Common myeloid progenitor, CD34-positive (primary cell): ENCODE data around the gene SPAG16.

Experiments used
- CTCF ChIA-PET: fragments of 350-600 bp; sonication (Branson Sonifier 250); formaldehyde crosslinking; loops from one replicate; lab custom pipeline; 2021; ENCODE audit warnings: antibody characterized with exemption; lab: Charles Lee
- POLR2A ChIA-PET: fragments of 350-600 bp; sonication (Branson Sonifier 250); formaldehyde crosslinking; loops from one replicate; lab custom pipeline; 2021; ENCODE audit warnings: antibody characterized with exemption; lab: Charles Lee
- DNase-seq, 3 donors: peaks; one replicate each; pipeline versions ENCODE4 v3.0.0 to v3.0.0-alpha.2; 2013
- H3K27ac ChIP-seq, 2 experiments: 1 replicate in 1 of 2; 2 replicates in 1 of 2; pipeline ENCODE4 v1.7.0; 2013; ENCODE audit warnings: inconsistent platforms in 2 of 2, low read length in 2 of 2, mild to moderate bottlenecking in 2 of 2, low read depth in 1 of 2, moderate library complexity in 1 of 2; ENCODE audit not compliant: severe bottlenecking in 2 of 2, insufficient read depth in 1 of 2, poor library complexity in 1 of 2
- H3K27me3 ChIP-seq, 5 experiments: replicated peaks in 2 of 5; 1 replicate in 3 of 5; 2 replicates in 2 of 5; pipeline versions ENCODE4 v1.6.1 to v1.7.0; 2013; ENCODE audit warnings: low read length in 4 of 5, mild to moderate bottlenecking in 2 of 5, moderate library complexity in 2 of 5, inconsistent platforms in 1 of 5; ENCODE audit not compliant: insufficient read depth in 5 of 5, control insufficient read depth in 4 of 5
- H3K36me3 ChIP-seq, 4 experiments: 1 replicate in 2 of 4; 2 replicates in 2 of 4; pipeline versions ENCODE4 v1.6.1 to v1.7.0; 2013; ENCODE audit warnings: low read length in 3 of 4, control low read depth in 1 of 4, mild to moderate bottlenecking in 1 of 4; ENCODE audit not compliant: control insufficient read depth in 4 of 4, insufficient read depth in 4 of 4
- H3K4me1 ChIP-seq, 4 experiments: 1 replicate in 3 of 4; 2 replicates in 1 of 4; pipeline versions ENCODE4 v1.6.1 to v1.7.1; 2013; ENCODE audit warnings: low read length in 3 of 4, mild to moderate bottlenecking in 3 of 4, control low read depth in 1 of 4, inconsistent platforms in 1 of 4, moderate library complexity in 1 of 4; ENCODE audit not compliant: control insufficient read depth in 4 of 4, insufficient read depth in 4 of 4; ENCODE audit errors: control extremely low read depth in 1 of 4
- H3K4me3 ChIP-seq, 7 experiments: 1 replicate in 4 of 7; 2 replicates in 3 of 7; pipeline versions ENCODE4 v1.5.1 to v1.7.0; 2013; ENCODE audit warnings: mild to moderate bottlenecking in 7 of 7, low read length in 6 of 7, moderate library complexity in 6 of 7, inconsistent platforms in 2 of 7, low read depth in 2 of 7, control low read depth in 1 of 7; ENCODE audit not compliant: insufficient read depth in 4 of 7, control insufficient read depth in 1 of 7; ENCODE audit errors: extremely low read depth in 1 of 7
- H3K9me3 ChIP-seq, 5 experiments: 1 replicate in 4 of 5; 2 replicates in 1 of 5; pipeline versions ENCODE4 v1.6.1 to v1.7.1; 2013; ENCODE audit warnings: low read length in 4 of 5, mild to moderate bottlenecking in 2 of 5, inconsistent platforms in 1 of 5, low read depth in 1 of 5, moderate library complexity in 1 of 5; ENCODE audit not compliant: control insufficient read depth in 4 of 5, insufficient read depth in 2 of 5; ENCODE audit errors: control extremely low read depth in 1 of 5
- WGBS: methylation state at CpG from one replicate; pipeline ENCODE4 v1.1.5; 2013; ENCODE audit not compliant: insufficient coverage; 5-methylcytosine and 5-hydroxymethylcytosine counted together

Gene SPAG16

DNA sequence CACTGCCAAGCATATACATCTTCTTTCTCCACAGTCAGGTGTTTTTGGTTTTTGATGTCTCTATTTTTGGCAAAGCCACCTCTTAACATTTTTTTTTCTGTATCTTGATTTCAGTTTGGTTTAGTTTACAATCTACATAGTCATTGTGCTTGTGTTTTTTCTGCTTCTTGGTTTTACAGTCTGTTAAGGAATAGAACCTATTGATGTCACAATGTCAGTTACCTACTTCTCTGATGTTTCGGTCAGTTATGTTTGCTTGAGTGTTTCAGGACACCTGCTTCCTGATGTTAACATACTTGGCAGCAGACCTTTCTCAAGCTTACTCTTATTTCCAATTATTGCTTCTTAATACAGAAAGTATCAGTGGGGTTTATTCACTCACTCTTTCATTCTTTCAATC, 253.3 kb downstream of the SPAG16 start:
- no peak overlapping the region for H3K27ac ChIP-seq
- ChIA-PET CTCF (no interaction called here), POLR2A (no interaction called here)
- H3K4me3 ChIP-seq, result no peak overlapping the region
- H3K27me3 ChIP-seq, result no peaks in the 10 kb centered on the region
- WGBS, result no CpG with 5 or more reads among the region's 1 CpG
- DNase-seq, result peak in 2 of 3 donors; percentile 11 to 30
- H3K9me3 ChIP-seq, result no peaks in the 10 kb centered on the region
- peaks cover 0 to 3% (median 0%) of the 10 kb centered on the region in 4 experiments for H3K4me1 ChIP-seq
- H3K36me3 ChIP-seq, result no peaks in the 10 kb centered on the region

DNA sequence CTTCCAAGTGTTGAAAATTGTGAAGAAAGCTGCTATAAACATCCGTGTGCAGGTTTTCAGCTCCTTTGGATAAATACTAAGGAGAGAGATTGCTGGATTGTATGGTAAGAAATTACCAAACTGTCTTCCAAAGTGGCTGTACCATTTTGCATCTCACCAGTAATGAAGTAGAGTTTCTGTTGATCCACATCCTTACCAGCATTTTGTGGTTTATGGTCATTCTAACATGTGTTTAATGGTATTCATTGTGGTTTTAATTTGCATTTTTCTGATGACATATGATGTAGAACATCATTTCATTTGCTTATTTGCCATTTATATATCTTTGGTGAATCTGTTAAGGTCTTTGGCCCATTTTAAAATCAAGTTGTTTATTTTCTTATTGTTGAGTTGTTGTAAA, 260.7 kb downstream of the SPAG16 start:
- POLR2A ChIA-PET, result no interaction called here
- 100% methylated on average over 1 of the region's 1 CpG for WGBS
- CTCF ChIA-PET, result no interaction called here
- Histone ChIP-seq H3K27me3 (no peaks in the 10 kb centered on the region), H3K36me3 (no peaks in the 10 kb centered on the region), H3K4me3 (peak overlapping the region in 1 of 7 experiments; percentile 9), H3K27ac (no peak overlapping the region), H3K9me3 (peaks cover 0 to 1% (median 0%) of the 10 kb centered on the region in 5 experiments), H3K4me1 (peaks cover 3 to 22% (median 10%) of the 10 kb centered on the region in 4 experiments)
- peak in 2 of 3 donors; percentile 4 to 18 for DNase-seq

DNA sequence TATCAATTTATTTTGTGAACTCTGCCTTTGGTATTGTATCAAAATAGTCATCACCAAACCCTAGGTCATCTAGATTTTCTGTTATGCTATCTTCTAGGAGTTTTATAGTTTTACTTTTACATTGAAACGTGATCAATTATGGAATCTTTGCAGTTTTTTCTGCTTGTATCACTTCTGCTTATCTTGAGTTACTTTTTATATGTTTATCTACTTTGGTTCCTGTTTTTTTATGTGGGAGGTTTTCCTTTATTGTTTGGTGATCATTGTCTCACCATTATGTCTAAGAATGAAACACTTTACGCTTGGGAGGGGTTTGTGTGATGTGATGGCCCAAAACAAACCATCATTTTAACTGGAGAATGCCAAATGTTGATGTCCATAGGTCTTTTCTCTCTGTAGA, 261.2 kb downstream of the SPAG16 start:
- H3K27ac ChIP-seq, result peak overlapping the region in 1 of 2 experiments; percentile 20
- peaks cover 3 to 22% (median 10%) of the 10 kb centered on the region in 4 experiments for H3K4me1 ChIP-seq
- H3K27me3 ChIP-seq, result no peaks in the 10 kb centered on the region
- ChIA-PET CTCF (no interaction called here), POLR2A (no interaction called here)
- H3K36me3 ChIP-seq, result no peaks in the 10 kb centered on the region
- H3K9me3 ChIP-seq, result peaks cover 0 to 1% (median 0%) of the 10 kb centered on the region in 5 experiments
- WGBS, result no CpG with 5 or more reads among the region's 2 CpGs
- peak in 2 of 3 donors; percentile 52 to 60 for DNase-seq
- no peak overlapping the region for H3K4me3 ChIP-seq

DNA sequence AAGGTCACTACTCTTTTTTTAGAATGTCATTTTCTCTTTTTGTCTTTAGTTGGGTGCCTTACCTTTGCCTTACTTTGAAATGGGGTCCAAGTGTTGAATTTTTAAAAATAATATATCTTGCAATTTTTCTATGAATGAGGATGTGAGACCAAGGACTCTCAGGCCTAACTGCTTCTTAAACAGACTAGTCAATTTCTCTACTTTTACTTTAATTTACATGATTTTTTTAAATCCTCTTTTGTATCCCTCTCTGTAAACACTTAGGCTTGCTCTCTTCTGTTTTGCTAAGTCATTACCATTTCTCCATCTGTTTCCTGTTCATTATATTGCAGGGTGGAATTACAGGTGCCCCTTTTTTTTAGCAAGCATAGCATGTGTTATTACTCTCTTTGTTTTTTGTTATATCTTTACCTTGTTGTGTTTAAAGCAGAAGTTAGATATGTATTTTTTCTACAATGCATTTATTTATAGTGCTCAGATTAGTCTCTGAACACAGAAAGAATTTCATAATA, 261.8 kb downstream of the SPAG16 start:
- ChIA-PET POLR2A (no interaction called here), CTCF (no interaction called here)
- Histone ChIP-seq H3K36me3 (no peaks in the 10 kb centered on the region), H3K27ac (peak overlapping the region in 1 of 2 experiments; percentile 20), H3K27me3 (no peaks in the 10 kb centered on the region), H3K4me3 (no peak overlapping the region), H3K4me1 (peaks cover 3 to 22% (median 10%) of the 10 kb centered on the region in 4 experiments), H3K9me3 (peaks cover 0 to 1% (median 0%) of the 10 kb centered on the region in 5 experiments)
- peak; percentile 48 to 90 (median 81) for DNase-seq

DNA sequence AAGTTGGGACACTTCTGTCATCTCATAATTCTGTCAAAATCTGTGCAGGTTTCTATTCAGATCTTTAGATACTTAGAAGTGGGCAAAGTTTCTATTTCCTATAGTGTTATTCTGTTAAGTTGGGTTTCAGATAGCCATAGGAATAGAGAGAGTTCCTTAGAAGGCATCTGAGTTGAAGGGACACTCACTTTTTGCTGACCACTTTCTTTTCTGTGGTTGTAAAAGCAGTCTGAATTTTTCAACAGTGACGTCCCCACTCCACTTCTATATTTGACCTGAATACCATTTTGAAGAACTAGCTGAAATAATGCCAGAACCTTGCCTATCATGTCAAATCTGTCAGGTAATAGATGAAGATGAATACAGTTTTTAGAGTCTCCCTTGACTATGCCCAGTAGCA, 267.3 kb downstream of the SPAG16 start:
- CTCF ChIA-PET, result no interaction called here
- Histone ChIP-seq H3K27me3 (no peaks in the 10 kb centered on the region), H3K27ac (no peak overlapping the region), H3K36me3 (no peaks in the 10 kb centered on the region), H3K4me3 (no peak overlapping the region), H3K9me3 (peaks cover 0 to 11% (median 0%) of the 10 kb centered on the region in 5 experiments), H3K4me1 (peaks cover 0 to 3% (median under 1%) of the 10 kb centered on the region in 4 experiments)
- POLR2A ChIA-PET, result no interaction called here
- DNase-seq, result no peak
- no CpG with 5 or more reads among the region's 1 CpG for WGBS

DNA sequence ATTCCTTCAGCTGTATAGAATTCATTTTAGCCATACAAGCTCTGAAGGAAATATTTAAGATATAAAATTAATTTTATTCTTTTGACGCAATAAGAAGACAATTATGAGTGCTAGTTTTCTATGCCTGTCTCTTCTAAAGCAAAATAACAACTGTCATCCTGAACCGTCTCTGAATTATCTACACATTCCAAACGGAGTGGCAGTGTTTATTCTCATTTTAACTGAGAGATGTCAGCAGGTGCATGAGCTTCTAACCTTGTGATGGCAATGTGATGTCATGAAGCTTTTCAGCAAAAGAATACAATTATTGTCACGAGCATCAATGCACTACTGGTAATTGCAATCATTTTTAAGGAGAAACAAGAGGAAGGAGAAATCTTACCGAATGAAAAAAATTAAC, 274.8 kb downstream of the SPAG16 start:
- CTCF ChIA-PET, result no interaction called here
- WGBS, result 100% methylated on average over 1 of the region's 5 CpGs

DNA sequence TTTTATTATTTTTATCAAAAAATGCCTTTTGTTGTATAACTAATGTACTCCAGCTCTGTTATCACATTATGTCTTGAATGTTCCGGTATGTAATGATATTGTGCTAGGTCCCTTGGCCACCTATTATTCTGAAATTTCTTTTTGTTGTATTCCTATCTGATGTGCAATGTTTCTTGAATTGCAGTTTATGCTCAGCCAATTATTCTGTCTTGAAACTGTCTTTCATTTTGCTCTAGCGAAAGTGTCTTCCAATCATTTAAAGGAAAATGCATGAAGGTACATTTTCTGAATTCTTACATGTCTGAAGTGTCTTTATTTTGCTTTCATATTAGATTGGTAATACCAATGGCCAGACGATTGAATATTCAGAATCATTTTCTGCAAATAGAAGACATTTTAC, 277.5 kb downstream of the SPAG16 start:
- WGBS, result 100% methylated on average over 1 of the region's 3 CpGs
- DNase-seq, result no peak
- ChIA-PET POLR2A (no interaction called here), CTCF (no interaction called here)
- Histone ChIP-seq H3K27ac (no peak overlapping the region), H3K27me3 (no peaks in the 10 kb centered on the region), H3K9me3 (peaks cover 0 to 2% (median 0%) of the 10 kb centered on the region in 5 experiments), H3K4me3 (no peak overlapping the region), H3K36me3 (no peaks in the 10 kb centered on the region), H3K4me1 (no peaks in the 10 kb centered on the region)

More for the DNA sequence above, 274.8 kb downstream of the SPAG16 start:
- H3K4me1 ChIP-seq, result no peaks in the 10 kb centered on the region
- no peaks in the 10 kb centered on the region for H3K36me3 ChIP-seq
- H3K27ac ChIP-seq, result no peak overlapping the region
- H3K27me3 ChIP-seq, result no peaks in the 10 kb centered on the region
- no peak for DNase-seq
- no peak overlapping the region for H3K4me3 ChIP-seq
- POLR2A ChIA-PET, result no interaction called here
- H3K9me3 ChIP-seq, result peaks cover 0 to 14% (median 0%) of the 10 kb centered on the region in 5 experiments
